ENCODE measurements around the gene TRIM23.

The TRIM23 gene

GRCh38 chr5:65563777-65564176 lies 60.4 kb downstream of the TRIM23 start:
- peaks cover 0 to 29% (median 21%) of the 10 kb centered on the region in 4 donors for H3K4me1 ChIP-seq
- H3K27me3 ChIP-seq, result no peaks in the 10 kb centered on the region
- intact Hi-C loops (cut with DNase I; ENCODE audit: low total_unique reads), result loop anchor here (5.0 kb wide), 1 partner anchor 59 kb away; the partner anchor contains the start of gene TRIM23
- peaks cover 0 to 7% (median 4%) of the 10 kb centered on the region in 3 donors for H3K36me3 ChIP-seq
- peak overlapping the region; percentile 81 to 85 for H3K27ac ChIP-seq
- TF ChIP-seq CTCF (IDR thresholded peaks at IDR 0.05), result no peak
- peak overlapping the region; percentile 66 to 85 for H3K4me3 ChIP-seq
- no peak for DNase-seq
- no peaks in the 10 kb centered on the region for H3K9me3 ChIP-seq

- Histone ChIP-seq H3K4me1 (peaks cover 0 to 29% (median 21%) of the 10 kb centered on the region in 4 donors), H3K4me3 (peak within 1 kb of the TSS; percentile 66 to 85), H3K27ac (peak within 1 kb of the TSS; percentile 81 to 85), H3K27me3 (no peaks in the 10 kb centered on the region), H3K9me3 (no peaks in the 10 kb centered on the region), H3K36me3 (no peaks in the 10 kb centered on the region)
- intact Hi-C loops (cut with DNase I; ENCODE audit: low total_unique reads), result loop anchor here (5.0 kb wide), 1 partner anchor 59 kb away; the partner anchor contains the start of gene TRIM23
- peak; percentile 95 for DNase-seq
- TF ChIP-seq CTCF (IDR thresholded peaks at IDR 0.05), result peak in 1 of 2 experiments; percentile 24
Observed at GRCh38 chr5:65562731-65563701, 61.1 kb downstream of the TRIM23 start, which contains the start of the genes CENPK and PPWD1. Gene CENPK (minus strand): TSS chr5:65563168. CDS start chr5:65554907, 8,261 bp downstream. Gene PPWD1 (plus strand): TSS chr5:65563296. CDS start chr5:65563311, 15 bp downstream.

GRCh38 chr5:65556718-65557117 lies 67.4 kb downstream of the TRIM23 start:
- Histone ChIP-seq H3K36me3 (no peaks in the 10 kb centered on the region), H3K4me1 (no peaks in the 10 kb centered on the region), H3K27ac (no peak overlapping the region), H3K27me3 (no peaks in the 10 kb centered on the region), H3K9me3 (no peaks in the 10 kb centered on the region), H3K4me3 (no peak overlapping the region)
- intact Hi-C loops (cut with DNase I; ENCODE audit: low total_unique reads), result no loop called here
- DNase-seq, result no peak
- TF ChIP-seq CTCF (IDR thresholded peaks at IDR 0.05), result no peak

DNA sequence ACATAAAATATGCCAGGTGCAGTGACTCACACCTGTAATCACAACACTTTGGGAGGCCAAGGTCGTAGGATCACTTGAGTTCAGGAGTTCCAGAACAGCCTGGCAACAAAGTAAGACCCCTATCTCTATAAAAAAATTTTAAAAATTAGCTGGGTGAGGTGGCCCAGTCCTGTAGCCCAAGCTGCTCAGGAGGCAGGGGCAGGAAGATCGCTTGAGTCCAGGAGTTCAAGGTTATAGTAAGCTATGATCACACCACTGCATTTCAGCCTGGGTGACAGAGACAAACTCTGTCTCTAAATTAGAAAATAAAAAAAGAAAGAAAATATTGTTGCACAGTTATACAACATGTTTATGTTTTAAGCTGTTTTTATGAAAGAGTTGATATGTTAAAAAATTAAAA lies 68.0 kb downstream of the TRIM23 start:
- H3K36me3 ChIP-seq, result no peaks in the 10 kb centered on the region
- intact Hi-C loops (cut with DNase I; ENCODE audit: low total_unique reads), result no loop called here
- no peak overlapping the region for H3K27ac ChIP-seq
- no peak for TF ChIP-seq CTCF (IDR thresholded peaks at IDR 0.05)
- H3K9me3 ChIP-seq, result no peaks in the 10 kb centered on the region
- no peaks in the 10 kb centered on the region for H3K4me1 ChIP-seq
- H3K27me3 ChIP-seq, result no peaks in the 10 kb centered on the region
- DNase-seq, result no peak
- no peak overlapping the region for H3K4me3 ChIP-seq

DNA sequence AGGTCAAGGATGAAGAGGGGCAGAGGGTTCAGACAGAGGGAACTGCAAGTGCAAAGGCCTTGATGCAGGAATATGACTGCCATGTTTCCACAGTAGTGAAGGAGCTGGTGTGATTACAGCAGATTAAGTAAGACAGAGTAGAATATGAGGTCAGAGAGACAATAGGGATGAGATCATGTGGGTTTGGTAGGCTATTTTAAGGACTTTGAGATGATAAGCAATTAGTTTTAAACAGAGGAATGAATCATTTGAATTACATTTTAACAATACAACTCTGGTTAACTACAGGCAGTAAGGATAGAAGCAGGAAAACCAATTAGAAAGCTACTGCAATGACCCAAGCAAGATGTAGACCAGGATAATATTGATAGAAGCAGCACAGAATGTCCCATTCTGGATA lies 68.8 kb downstream of the TRIM23 start:
- Histone ChIP-seq H3K9me3 (no peaks in the 10 kb centered on the region), H3K27ac (no peak overlapping the region), H3K4me1 (no peaks in the 10 kb centered on the region), H3K4me3 (no peak overlapping the region), H3K36me3 (no peaks in the 10 kb centered on the region), H3K27me3 (no peaks in the 10 kb centered on the region)
- DNase-seq, result no peak
- no peak for TF ChIP-seq CTCF (IDR thresholded peaks at IDR 0.05)
- intact Hi-C loops (cut with DNase I; ENCODE audit: low total_unique reads), result no loop called here

Data from tibial artery (tissue), 4 donors.